Neuronal stem cell (in vitro differentiated cells): Measurements from ENCODE around the gene PRH1.

Experiments used
- DNase-seq: peaks from one replicate; pipeline ENCODE4 v3.0.0-alpha.2; 2013; ENCODE audit warnings: low spot score
- H2AFZ ChIP-seq: one replicate; pipeline ENCODE4 v1.6.1; 2013; ENCODE audit warnings: mild to moderate bottlenecking, low read length, inconsistent platforms
- H2AK5ac ChIP-seq: 2 replicates; pipeline ENCODE4 v1.6.1; 2013; ENCODE audit warnings: low read depth, mild to moderate bottlenecking, inconsistent platforms, low read length, moderate library complexity, mixed read lengths
- H2BK120ac ChIP-seq: 2 replicates; pipeline ENCODE4 v1.6.1; 2013; ENCODE audit warnings: low read depth, mild to moderate bottlenecking, inconsistent platforms, low read length, moderate library complexity, mixed read lengths
- H2BK12ac ChIP-seq: one replicate; pipeline ENCODE4 v1.6.1; 2013; ENCODE audit warnings: low read length, inconsistent platforms
- H2BK15ac ChIP-seq: 2 replicates; pipeline ENCODE4 v1.6.1; 2013; ENCODE audit warnings: mild to moderate bottlenecking, low read length, inconsistent platforms, mixed read lengths
- H2BK5ac ChIP-seq: one replicate; pipeline ENCODE4 v1.6.1; 2013; ENCODE audit warnings: inconsistent platforms, mild to moderate bottlenecking, low read length, moderate library complexity
- H3K14ac ChIP-seq: one replicate; pipeline ENCODE4 v1.6.1; 2013; ENCODE audit warnings: low read length, inconsistent platforms
- H3K18ac ChIP-seq: 2 replicates; pipeline ENCODE4 v1.6.1; 2013; ENCODE audit warnings: low read length, inconsistent platforms
- H3K23ac ChIP-seq: 2 replicates; pipeline ENCODE4 v1.6.1; 2013; ENCODE audit warnings: low read depth, mild to moderate bottlenecking, mixed read lengths, low read length, inconsistent platforms; ENCODE audit not compliant: poor library complexity
- H3K27ac ChIP-seq: replicated peaks from 3 replicates; pipeline ENCODE4 v1.5.1; 2013; ENCODE audit warnings: low read length, inconsistent platforms
- H3K27me3 ChIP-seq, 3 experiments: 2 replicates each; pipeline ENCODE4 v1.6.1; 2013; ENCODE audit warnings: low read length in 3 of 3, mild to moderate bottlenecking in 2 of 3, inconsistent platforms in 1 of 3, low read depth in 1 of 3, mixed read lengths in 1 of 3, moderate library complexity in 1 of 3; ENCODE audit not compliant: control insufficient read depth in 3 of 3, insufficient read depth in 3 of 3
- H3K36me3 ChIP-seq, 2 donors: replicated peaks in 1 of 2; 2 replicates each; pipeline ENCODE4 v1.6.1; 2013; ENCODE audit warnings: low read length in 2 of 2; ENCODE audit not compliant: control insufficient read depth in 2 of 2, insufficient read depth in 2 of 2
- H3K4ac ChIP-seq: 2 replicates; pipeline ENCODE4 v1.6.1; 2013; ENCODE audit warnings: inconsistent platforms, mild to moderate bottlenecking, low read length, moderate library complexity
- H3K4me1 ChIP-seq, 2 donors: 1 replicate in 1 of 2; 2 replicates in 1 of 2; pipeline ENCODE4 v1.6.1; 2013; ENCODE audit warnings: low read length in 2 of 2, low read depth in 1 of 2; ENCODE audit not compliant: control insufficient read depth in 2 of 2, insufficient read depth in 1 of 2
- H3K4me2 ChIP-seq: one replicate; pipeline ENCODE4 v1.6.1; 2013; ENCODE audit warnings: mild to moderate bottlenecking, low read length, inconsistent platforms; ENCODE audit not compliant: insufficient read depth, poor library complexity, severe bottlenecking
- H3K4me3 ChIP-seq, 2 donors: 2 replicates each; pipeline ENCODE4 v1.5.1; 2013; ENCODE audit warnings: low read length in 2 of 2, mild to moderate bottlenecking in 2 of 2, inconsistent platforms in 1 of 2, moderate library complexity in 1 of 2
- H3K79me1 ChIP-seq: one replicate; pipeline ENCODE4 v1.6.1; 2013; ENCODE audit warnings: low read depth, mild to moderate bottlenecking, inconsistent platforms, low read length, moderate library complexity
- H3K9ac ChIP-seq: one replicate; pipeline ENCODE4 v1.6.1; 2013; ENCODE audit warnings: mild to moderate bottlenecking, low read depth, low read length, inconsistent platforms; ENCODE audit not compliant: poor library complexity
- H3K9me3 ChIP-seq, 2 donors: replicated peaks in 1 of 2; 2 replicates each; pipeline versions ENCODE3 to v1.6.1; 2013; ENCODE audit warnings: low read length in 2 of 2, mild to moderate bottlenecking in 2 of 2, inconsistent platforms in 1 of 2, low read depth in 1 of 2, mixed read lengths in 1 of 2, moderate library complexity in 1 of 2; ENCODE audit not compliant: control insufficient read depth in 2 of 2, insufficient read depth in 1 of 2
- H4K8ac ChIP-seq: one replicate; pipeline ENCODE4 v1.6.1; 2013; ENCODE audit warnings: low read depth, mild to moderate bottlenecking, inconsistent platforms, low read length, moderate library complexity
- H4K91ac ChIP-seq: one replicate; pipeline ENCODE4 v1.6.1; 2013; ENCODE audit warnings: low read length, low read depth, mild to moderate bottlenecking, inconsistent platforms; ENCODE audit not compliant: poor library complexity
- WGBS, 2 donors: extraction: QIAGEN DNeasy Blood & Tissue Kit; methylation state at CpG; one replicate each; pipeline ENCODE4 v1.1.7; 2013; ENCODE audit warnings: missing lambda C conversion rate in 2 of 2, mixed read lengths in 1 of 2; ENCODE audit not compliant: insufficient read length in 2 of 2, insufficient replicate concordance in 1 of 2; ENCODE audit errors: extremely low coverage in 2 of 2; 5-methylcytosine and 5-hydroxymethylcytosine counted together

The PRH1 gene

GRCh38 chr12:10849425-10849878 is 34.6 kb downstream of the PRH1 start, which contains the start of gene PRR4:
Gene PRR4 (minus strand): TSS chr12:10849475. CDS start chr12:10849437, 38 bp downstream.
- no CpG with 5 or more reads among the region's 4 CpGs for WGBS, 2 donors

GRCh38 chr12:10847744-10848143 is 36.3 kb downstream of the PRH1 start:
- Histone ChIP-seq H3K4me3 (no peak overlapping the region), H3K23ac (no peak overlapping the region), H2AFZ (no peak overlapping the region), H3K27ac (no peak overlapping the region), H3K79me1 (no peaks in the 10 kb centered on the region), H3K36me3 (peaks cover 0 to 30% of the 10 kb centered on the region in 2 donors), H3K27me3 (no peaks in the 10 kb centered on the region), H2BK5ac (no peak overlapping the region), H3K9me3 (no peaks in the 10 kb centered on the region), H4K91ac (no peak overlapping the region), H2BK15ac (no peak overlapping the region), H3K18ac (no peak overlapping the region), H3K4me1 (peaks cover 0 to 1% of the 10 kb centered on the region in 2 donors), H4K8ac (no peak overlapping the region), H3K14ac (no peak overlapping the region), H3K9ac (no peak overlapping the region), H2AK5ac (no peak overlapping the region), H2BK120ac (no peak overlapping the region), H3K4ac (no peak overlapping the region), H3K4me2 (no peak overlapping the region), H2BK12ac (no peak overlapping the region)
- no CpG with 5 or more reads among the region's 2 CpGs for WGBS, 2 donors
- DNase-seq: no peak

More at GRCh38 chr12:10849425-10849878, 34.6 kb downstream of the PRH1 start, which contains the start of gene PRR4:
- no peak within 1 kb of the TSS for H4K8ac ChIP-seq
- peaks cover 0 to 21% of the 10 kb centered on the region in 2 donors for H3K36me3 ChIP-seq
- no peak within 1 kb of the TSS for H2BK5ac ChIP-seq
- H3K14ac ChIP-seq: no peak within 1 kb of the TSS
- H2BK12ac ChIP-seq: no peak within 1 kb of the TSS
- no peaks in the 10 kb centered on the region for H3K9me3 ChIP-seq
- no peak within 1 kb of the TSS for H3K18ac ChIP-seq
- no peak within 1 kb of the TSS for H3K4me2 ChIP-seq
- no peak within 1 kb of the TSS for H2BK15ac ChIP-seq
- no peaks in the 10 kb centered on the region for H3K27me3 ChIP-seq
- H3K4me3 ChIP-seq: no peak within 1 kb of the TSS
- H2AFZ ChIP-seq: no peak within 1 kb of the TSS
- no peak within 1 kb of the TSS for H2BK120ac ChIP-seq
- peaks cover 0 to 1% of the 10 kb centered on the region in 2 donors for H3K4me1 ChIP-seq
- no peak within 1 kb of the TSS for H3K4ac ChIP-seq
- no peak within 1 kb of the TSS for H3K27ac ChIP-seq
- no peak within 1 kb of the TSS for H4K91ac ChIP-seq
- no peaks in the 10 kb centered on the region for H3K79me1 ChIP-seq
- H3K23ac ChIP-seq: no peak within 1 kb of the TSS
- H2AK5ac ChIP-seq: no peak within 1 kb of the TSS
- H3K9ac ChIP-seq: no peak within 1 kb of the TSS
- no peak for DNase-seq

GRCh38 chr12:10842862-10843261 is 41.2 kb downstream of the PRH1 start:
- H4K8ac ChIP-seq: no peak overlapping the region
- H2BK12ac ChIP-seq: no peak overlapping the region
- H3K9me3 ChIP-seq: peaks cover 0 to 2% of the 10 kb centered on the region in 2 donors
- H2BK5ac ChIP-seq: no peak overlapping the region
- H2AFZ ChIP-seq: no peak overlapping the region
- no peak overlapping the region for H3K18ac ChIP-seq
- H3K79me1 ChIP-seq: no peaks in the 10 kb centered on the region
- no peak for DNase-seq
- WGBS, 2 donors: no CpG with 5 or more reads among the region's 2 CpGs
- no peak overlapping the region for H3K4me2 ChIP-seq
- H3K36me3 ChIP-seq: peaks cover 0 to 22% of the 10 kb centered on the region in 2 donors
- no peak overlapping the region for H3K14ac ChIP-seq
- H4K91ac ChIP-seq: no peak overlapping the region
- no peak overlapping the region for H3K4ac ChIP-seq
- no peak overlapping the region for H2BK120ac ChIP-seq
- H3K9ac ChIP-seq: no peak overlapping the region
- no peak overlapping the region for H2BK15ac ChIP-seq
- H3K27ac ChIP-seq: no peak overlapping the region
- H3K23ac ChIP-seq: no peak overlapping the region
- no peaks in the 10 kb centered on the region for H3K4me1 ChIP-seq
- H3K27me3 ChIP-seq: no peaks in the 10 kb centered on the region
- no peak overlapping the region for H2AK5ac ChIP-seq
- H3K4me3 ChIP-seq: no peak overlapping the region

- H2BK12ac ChIP-seq: no peak overlapping the region
- H3K14ac ChIP-seq: no peak overlapping the region
- H3K4me1 ChIP-seq: no peaks in the 10 kb centered on the region
- no peaks in the 10 kb centered on the region for H3K79me1 ChIP-seq
- WGBS, 2 donors: no CpG with 5 or more reads among the region's 3 CpGs
- H3K9ac ChIP-seq: no peak overlapping the region
- no peak overlapping the region for H4K8ac ChIP-seq
- no peak overlapping the region for H3K27ac ChIP-seq
- no peak overlapping the region for H4K91ac ChIP-seq
- H3K4ac ChIP-seq: no peak overlapping the region
- peaks cover 0 to 2% of the 10 kb centered on the region in 2 donors for H3K9me3 ChIP-seq
- no peak overlapping the region for H2BK120ac ChIP-seq
- peaks cover 0 to 7% of the 10 kb centered on the region in 2 donors for H3K36me3 ChIP-seq
- H2AK5ac ChIP-seq: no peak overlapping the region
- H3K18ac ChIP-seq: no peak overlapping the region
- H2BK15ac ChIP-seq: no peak overlapping the region
- no peak overlapping the region for H3K4me3 ChIP-seq
- no peak overlapping the region for H3K4me2 ChIP-seq
- no peaks in the 10 kb centered on the region for H3K27me3 ChIP-seq
- no peak overlapping the region for H2AFZ ChIP-seq
- H3K23ac ChIP-seq: no peak overlapping the region
- no peak overlapping the region for H2BK5ac ChIP-seq
- no peak for DNase-seq
Observed at GRCh38 chr12:10838461-10838860, 45.6 kb downstream of the PRH1 start.
